ENCODE data around the gene RPP14.

RPP14 gene

GRCh38 chr3:58291671-58292338 lies 14.2 kb upstream of the RPP14 start:
- no peak for DNase-seq (ENCODE audit: low read depth in 1 of 2, low spot score in 1 of 2)

- no peak for DNase-seq (ENCODE audit: low read depth in 1 of 2, low spot score in 1 of 2)
These were observed 13.2 kb upstream of the RPP14 start for GRCh38 chr3:58292866-58293265.

DNA sequence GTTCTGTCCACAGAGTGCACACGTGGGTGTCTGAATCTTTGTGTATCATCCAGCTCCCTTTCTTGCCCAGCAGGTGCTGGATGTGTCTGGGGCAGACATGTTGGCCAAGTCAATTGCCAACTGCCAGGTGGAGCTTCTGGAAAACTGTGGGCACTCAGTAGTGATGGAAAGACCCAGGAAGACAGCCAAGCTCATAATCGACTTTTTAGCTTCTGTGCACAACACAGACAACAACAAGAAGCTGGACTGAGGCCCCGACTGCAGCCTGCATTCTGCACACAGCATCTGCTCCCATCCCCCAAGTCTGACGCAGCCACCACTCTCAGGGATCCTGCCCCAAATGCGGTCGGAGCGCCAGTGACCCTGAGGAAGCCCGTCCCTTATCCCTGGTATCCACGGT lies 12.5 kb upstream of the RPP14 start:
- no peak for DNase-seq (ENCODE audit: low read depth in 1 of 2, low spot score in 1 of 2)

DNA sequence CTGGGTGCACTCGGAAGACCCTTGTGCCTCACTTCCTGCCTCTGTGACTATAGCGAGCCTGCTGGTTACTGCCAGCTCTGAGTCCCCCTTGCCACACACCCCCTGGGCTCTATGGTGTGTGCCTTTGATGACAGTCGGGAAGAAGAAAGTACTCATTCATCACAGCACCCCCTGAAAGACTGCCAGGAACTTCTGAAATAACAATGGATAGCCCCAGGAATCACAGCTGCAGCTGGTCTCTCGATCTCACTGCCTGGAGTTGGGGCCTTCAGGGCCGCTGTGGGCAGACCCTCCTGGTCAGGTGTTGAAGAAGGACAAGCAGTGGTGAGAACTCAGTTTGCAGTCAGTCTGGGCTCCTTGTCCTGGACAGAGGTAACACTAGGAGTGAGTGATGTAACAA lies 9.8 kb upstream of the RPP14 start:
- no peak for DNase-seq (ENCODE audit: low read depth in 1 of 2, low spot score in 1 of 2)

GRCh38 chr3:58296843-58297242 lies 9.2 kb upstream of the RPP14 start:
- DNase-seq (ENCODE audit: low read depth in 1 of 2, low spot score in 1 of 2): no peak

- no peak for DNase-seq (ENCODE audit: low read depth in 1 of 2, low spot score in 1 of 2)
These were observed 7.9 kb upstream of the RPP14 start for GRCh38 chr3:58298190-58298589.

DNA sequence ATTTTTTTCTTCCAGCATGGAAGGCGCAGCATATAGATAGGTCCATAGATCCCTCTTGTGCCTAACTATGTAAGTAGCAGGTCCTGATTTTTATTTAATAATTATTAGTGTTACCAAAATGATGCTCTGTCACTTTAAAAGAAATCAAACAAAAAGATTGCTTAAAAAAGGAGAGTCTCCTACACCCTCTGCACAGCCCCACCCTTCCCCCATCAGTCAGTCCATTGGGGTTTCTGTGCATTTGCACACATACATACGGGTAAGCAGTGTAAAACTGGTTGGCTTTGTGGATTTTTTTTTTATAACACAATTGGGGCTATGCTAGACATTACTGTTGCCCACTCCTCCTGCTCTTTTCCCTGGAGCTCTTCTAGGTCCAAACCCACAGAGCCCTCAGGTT lies 7.0 kb upstream of the RPP14 start:
- no peak for DNase-seq (ENCODE audit: low read depth in 1 of 2, low spot score in 1 of 2)

DNA sequence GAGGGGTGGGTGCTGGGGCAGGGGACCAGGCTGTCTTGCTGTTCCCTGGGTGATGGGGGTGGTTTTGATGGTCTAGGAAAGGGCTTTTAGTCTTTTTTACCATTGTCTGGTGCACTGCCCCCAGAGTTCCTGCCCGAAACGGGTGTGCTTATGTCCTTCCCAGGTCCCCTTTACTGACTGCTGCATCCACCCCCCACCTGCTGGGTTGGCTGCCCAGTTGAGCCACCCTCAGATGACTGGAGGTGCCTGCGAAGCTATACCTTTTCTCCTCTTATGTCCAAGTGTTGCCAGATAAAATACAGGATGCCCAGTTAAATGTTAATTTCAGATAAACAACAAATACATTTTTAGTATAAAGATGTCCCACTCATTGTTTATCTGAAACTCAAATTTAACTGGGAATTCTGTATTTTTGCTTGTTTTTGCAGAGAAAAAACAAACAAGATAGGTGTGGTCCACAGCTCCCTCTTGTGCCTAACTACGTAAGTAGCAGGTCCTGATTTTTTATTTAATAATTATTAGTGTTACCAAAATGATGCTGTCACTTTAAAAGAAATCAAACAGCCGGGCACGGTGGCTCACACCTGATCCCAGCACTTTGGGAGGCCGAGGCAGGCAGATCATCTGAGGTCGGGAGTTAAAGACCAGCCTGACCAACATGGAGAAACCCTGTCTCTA lies 6.1 kb upstream of the RPP14 start:
- DNase-seq (ENCODE audit: low read depth in 1 of 2, low spot score in 1 of 2): no peak

DNA sequence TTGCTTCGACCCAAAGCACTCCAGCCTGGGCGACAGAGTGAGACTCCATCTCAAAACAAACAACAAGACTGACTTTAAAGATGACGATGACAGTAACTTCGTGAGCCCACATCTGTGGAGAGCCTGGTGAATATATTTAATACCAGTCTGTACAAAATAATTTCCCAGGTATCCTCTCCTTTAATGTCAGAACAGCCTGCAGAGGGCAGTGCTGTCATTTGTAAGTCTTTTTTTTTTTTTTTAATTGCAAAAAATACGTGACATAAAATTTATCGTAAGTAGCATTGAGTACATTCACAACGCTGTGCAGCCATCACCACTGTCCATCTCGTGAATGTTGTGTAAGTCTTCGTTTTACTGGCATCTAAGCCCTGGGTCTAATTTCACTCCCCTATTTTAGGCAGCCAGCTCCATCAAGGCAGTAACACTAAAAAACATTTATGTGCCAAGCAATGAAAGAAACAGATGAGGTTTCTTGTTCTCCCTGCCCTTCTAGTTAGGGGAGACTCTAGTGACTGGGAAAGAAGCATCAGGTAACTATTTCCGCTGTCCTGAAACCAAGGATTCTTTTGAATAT lies 1.7 kb downstream of the RPP14 start:
- no peak for DNase-seq (ENCODE audit: low read depth in 1 of 2, low spot score in 1 of 2)

- DNase-seq (ENCODE audit: low read depth in 1 of 2, low spot score in 1 of 2): no peak
These were observed 2.7 kb downstream of the RPP14 start for GRCh38 chr3:58308728-58309127.

GRCh38 chr3:58317811-58318210 lies 11.8 kb downstream of the RPP14 start:
- no peak for DNase-seq (ENCODE audit: low read depth in 1 of 2, low spot score in 1 of 2)

GRCh38 chr3:58321791-58322190 lies 15.7 kb downstream of the RPP14 start:
- no peak for DNase-seq (ENCODE audit: low read depth in 1 of 2, low spot score in 1 of 2)

- DNase-seq (ENCODE audit: low read depth in 1 of 2, low spot score in 1 of 2): no peak
These were observed 16.7 kb downstream of the RPP14 start for GRCh38 chr3:58322793-58323192.

GRCh38 chr3:58323529-58324390 lies 17.7 kb downstream of the RPP14 start:
- no peak for DNase-seq (ENCODE audit: low read depth in 1 of 2, low spot score in 1 of 2)

DNA sequence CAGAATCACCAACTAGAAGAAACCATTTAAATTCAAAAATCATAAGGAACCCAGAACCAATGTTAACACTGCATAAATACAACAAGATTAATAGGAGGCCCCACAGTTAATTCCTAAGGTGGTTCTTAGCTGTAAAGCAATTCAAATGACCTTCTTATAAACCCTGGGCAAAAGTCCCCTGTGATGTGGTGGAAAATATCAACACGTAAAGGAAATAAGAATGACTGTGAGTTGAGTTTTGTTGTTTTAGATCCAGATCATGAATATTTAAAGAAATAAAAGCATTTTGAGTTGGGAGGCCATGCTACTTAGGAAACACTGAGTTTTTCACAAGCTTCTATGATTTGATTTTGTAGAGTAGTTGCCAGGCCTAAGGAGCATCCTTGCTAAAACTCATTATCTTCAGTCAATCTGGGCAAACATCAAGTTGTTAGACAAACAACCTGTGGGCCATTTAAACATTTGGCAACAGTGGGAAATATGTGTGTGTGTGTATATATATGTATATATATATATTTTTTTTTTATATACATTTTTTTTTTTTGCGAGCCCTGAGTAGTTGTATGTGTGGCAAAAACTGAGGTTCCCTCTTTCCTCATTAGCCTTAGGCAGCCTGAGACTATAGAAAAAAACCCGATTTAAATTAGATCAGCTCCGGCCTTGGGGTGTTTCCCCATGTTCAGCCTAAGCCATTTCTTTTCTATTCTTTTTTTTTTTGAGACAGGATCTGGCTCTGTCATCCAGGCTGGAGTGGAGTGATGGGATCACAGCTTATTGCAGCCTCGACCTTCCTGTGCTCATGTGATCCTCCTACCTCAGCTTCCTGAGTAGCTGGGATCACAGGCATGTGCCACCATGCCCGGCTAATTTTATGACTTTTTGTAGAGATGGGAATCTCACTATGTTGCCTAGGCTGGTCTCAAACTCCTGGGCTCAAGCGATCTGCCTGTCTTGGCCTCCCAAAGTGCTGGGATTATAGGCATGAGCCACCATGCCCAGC lies 18.6 kb downstream of the RPP14 start:
- no peak for DNase-seq (ENCODE audit: low read depth in 1 of 2, low spot score in 1 of 2)

GRCh38 chr3:58325525-58325992 lies 19.5 kb downstream of the RPP14 start:
- no peak for DNase-seq (ENCODE audit: low read depth in 1 of 2, low spot score in 1 of 2)

DNA sequence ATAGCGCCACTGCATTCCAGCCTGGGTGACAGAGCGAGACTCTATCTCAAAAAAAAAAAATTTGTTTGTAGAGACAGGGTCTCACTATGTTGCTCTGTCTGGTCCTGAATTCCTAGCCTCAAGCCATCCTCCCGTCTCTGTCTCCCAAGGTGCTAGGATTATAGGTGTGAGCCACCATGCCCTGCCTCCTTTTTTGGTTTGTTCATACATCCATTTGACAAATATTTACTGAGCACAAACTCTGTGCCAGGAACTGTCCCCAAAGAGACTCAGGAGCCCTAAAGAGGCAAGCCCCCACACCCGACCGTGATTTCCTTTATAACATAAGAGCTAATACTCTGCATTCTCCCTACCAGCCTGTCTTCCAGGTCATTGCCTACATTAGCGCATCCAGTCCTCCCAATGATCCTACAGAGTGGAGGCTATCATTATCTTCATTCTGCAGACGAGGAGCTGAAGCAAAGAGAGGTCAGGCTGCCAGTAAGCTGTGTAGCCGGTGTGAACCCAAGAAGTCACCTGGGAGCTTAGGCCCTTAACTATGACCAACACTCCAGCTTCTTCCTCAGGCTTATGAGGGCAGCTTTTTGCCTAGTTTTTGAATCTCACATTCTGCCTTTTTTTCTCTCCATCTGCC lies 20.3 kb downstream of the RPP14 start:
- DNase-seq (ENCODE audit: low read depth in 1 of 2, low spot score in 1 of 2): no peak

DNA sequence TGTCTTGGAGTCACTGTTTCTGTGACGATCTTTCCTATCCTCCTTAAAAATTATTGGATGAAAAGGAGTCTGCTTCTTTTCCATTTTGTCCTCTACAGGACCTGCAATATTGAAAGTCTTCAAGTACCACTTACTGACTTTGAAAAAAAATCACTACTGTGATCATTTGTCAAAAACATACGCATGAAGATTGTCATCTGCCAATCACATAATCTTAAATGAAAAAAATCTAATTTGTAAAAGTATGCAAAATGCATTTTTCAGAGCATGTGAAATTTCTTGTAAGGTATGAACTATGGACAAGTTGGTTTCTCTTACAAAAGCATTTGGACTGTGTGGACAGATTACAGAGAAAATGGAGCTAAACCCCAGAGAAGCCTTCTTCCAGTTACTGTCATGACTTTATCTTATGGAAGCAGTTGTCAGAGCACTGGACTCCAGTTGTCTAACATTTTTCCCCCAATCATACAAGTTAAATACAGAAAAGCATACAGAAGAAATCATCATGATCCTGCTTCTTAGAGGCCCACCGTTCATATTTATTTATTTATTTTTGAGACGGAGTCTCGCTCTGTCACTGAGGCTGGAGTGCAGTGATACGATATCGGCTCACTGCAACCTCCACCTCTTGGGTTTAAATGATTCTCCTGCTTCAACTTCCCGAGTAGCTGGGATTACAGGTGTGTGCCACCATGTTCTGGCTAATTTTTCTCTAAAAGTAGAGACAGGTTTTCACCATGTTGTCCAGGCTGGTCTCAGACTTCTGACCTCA lies 23.3 kb downstream of the RPP14 start:
- DNase-seq (ENCODE audit: low read depth in 1 of 2, low spot score in 1 of 2): no peak

DNA sequence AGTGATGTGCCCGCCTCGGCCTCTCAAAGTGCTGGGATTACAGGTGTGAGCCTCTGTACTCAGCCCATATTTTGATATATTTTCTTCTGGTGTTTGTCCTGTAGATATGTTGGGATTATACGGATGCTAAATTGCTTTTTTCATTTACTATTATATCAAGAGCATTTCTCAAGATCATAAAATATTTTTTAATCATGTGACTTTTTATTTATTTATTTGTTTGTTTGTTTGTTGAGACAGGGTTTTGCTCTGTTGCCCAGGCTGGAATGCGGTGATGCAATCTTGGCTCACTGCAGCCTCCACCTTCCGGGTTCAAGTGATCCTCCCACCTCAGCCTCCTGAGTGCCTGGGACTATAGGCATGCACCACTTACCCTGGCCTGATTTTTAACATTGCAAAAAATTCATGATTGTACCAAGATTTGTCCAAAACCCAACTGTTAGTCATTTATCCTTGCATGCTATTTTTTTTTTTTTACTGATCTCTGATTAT lies 23.9 kb downstream of the RPP14 start:
- no peak for DNase-seq (ENCODE audit: low read depth in 1 of 2, low spot score in 1 of 2)

All from activated CD4-positive, alpha-beta T cell treated with anti-CD3 and anti-CD28 coated beads, Interleukin-2, amount 50 U/mL, for 24 hours (primary cell).